HL-60/S4 treated with retinoic acid at 250 ng/mL for 4 days and 3 days (cell line): ENCODE data around the gene PATE3.

ENCODE experiments used
- in situ Hi-C: fragments of 300-500 bp; cut with MboI; formaldehyde crosslinking; loops from 2 replicates; pipeline ENCODE4 v1.7.0; 2022; ENCODE audit warnings: low sequenced_read_pairs

Gene PATE3

GRCh38 chr11:125787827-125788226 lies at the start of gene PATE3:
Gene PATE3, plus strand, starts transcription at chr11:125788127. Its CDS starts 25 bp downstream, at chr11:125788152.
- in situ Hi-C loops, result no loop called here

DNA sequence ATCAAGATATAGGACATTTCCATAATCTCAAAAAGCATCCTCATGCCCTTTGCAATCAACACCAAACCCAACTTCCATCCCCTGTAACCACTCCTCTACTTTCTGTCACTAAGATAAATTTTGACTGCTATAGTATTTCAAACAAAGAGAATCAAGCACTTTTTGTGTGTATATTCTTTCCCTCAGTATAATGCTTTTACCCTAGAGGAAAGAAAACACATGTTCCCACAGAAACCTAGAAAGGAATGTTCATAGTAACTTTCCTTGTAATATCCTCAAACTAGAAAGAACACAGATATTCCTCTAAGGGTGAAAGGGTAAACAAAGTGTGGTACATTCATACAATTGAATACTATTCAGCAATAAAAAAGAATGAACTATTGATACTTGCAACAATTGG lies 47.3 kb upstream of the PATE3 start:
- in situ Hi-C loops, result no loop called here

DNA sequence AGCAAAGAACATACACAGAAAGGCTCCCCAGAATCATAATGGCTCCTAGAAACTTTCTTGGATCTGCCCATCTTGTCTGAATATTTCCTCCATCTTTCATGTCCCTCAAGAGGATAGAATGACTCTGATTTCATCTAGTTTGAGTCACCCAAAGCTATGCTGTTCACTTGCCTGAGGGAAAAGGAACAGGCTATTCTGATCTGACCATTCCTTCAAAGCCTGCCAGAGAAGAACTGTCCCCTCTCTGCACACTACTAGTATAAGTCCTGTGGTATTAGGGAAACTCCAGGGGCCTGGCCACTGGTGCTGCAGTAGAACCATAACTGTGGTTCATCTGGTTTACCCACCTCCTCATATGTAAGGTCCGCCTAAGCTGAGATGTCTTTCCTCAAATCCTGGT lies 44.2 kb upstream of the PATE3 start:
- in situ Hi-C loops, result no loop called here

DNA sequence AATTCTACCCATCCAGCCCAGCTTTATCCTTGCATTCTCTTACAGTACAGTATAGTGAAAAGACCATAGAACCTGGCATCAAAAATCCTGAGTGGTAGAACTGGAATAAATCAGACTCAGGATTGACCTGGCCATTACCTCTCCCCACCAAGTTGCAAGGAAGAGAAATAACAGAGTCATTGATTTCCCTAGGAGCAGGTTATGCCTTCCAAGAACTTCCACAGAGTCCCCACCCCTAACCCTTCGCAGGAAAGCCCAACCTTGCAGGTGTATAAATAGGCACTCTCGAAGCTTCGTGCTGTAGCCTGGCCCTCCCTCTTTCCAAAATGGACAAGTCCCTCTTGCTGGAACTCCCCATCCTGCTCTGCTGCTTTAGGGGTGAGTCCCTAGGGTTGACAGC lies 41.9 kb upstream of the PATE3 start, which contains the start of gene PATE1:
PATE1 (plus strand) TSS at position 301 of the 400 bp plus-strand sequence; CDS start at position 327, 26 bp downstream.
- in situ Hi-C loops, result no loop called here

DNA sequence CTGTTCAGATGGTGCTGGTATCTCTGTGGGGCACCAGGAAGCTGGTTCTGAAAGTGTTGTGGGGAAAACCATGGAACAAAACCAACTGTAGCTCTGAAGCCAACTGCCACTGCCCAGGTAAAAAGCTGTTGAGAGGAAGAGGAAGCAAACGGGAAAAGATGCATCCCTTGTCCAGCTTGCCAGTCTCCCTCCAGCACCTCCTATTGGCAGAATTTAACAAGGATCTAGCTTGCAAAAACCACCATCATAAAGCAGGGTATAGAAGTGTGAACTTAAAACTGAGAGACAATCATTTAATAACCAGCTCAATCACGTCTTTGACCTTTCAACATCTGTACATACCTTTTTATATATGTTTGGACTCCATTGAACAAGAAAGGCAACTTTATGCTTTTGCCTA lies 37.3 kb upstream of the PATE3 start:
- in situ Hi-C loops, result no loop called here

DNA sequence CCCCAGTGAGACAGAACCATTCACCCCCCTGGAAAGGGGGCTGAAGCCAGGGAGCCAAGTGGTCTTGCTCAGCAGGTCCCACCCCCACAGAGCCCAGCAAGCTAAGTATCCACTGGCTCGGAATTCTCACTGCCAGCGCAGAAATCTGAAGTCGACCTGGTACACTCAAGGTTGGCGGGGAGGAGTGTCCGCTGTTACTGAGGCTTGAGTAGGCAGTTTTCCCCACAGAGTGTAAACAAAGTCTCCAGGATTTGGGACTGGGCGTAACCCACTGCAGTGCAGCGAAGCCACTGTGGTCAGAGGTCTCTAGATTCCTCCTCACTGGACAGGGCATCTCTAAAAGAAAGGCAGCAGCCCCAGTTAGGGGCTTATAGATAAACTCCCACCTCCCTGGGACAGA lies 31.9 kb upstream of the PATE3 start:
- in situ Hi-C loops, result no loop called here

- in situ Hi-C loops, result no loop called here
These were observed 25.5 kb upstream of the PATE3 start for GRCh38 chr11:125762445-125762844.

DNA sequence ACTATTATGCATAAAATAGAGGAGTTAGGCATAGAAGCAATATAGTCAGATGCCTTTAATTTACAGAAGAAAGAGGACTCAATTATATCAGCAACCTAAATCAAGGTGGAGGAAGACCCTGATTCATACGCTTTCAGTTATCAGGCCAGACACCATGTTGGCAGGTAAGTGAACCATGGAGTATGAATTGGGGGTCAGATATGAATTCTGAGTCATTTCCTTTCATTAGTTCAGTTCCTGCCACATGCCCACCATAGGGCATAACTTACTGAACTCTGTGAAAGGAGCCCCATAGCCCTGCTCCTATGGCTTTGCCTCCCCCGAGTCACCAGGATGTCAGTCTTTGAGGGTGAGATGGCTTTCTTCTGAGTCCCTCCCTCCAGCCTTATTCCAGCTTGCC lies 24.4 kb upstream of the PATE3 start:
- in situ Hi-C loops, result no loop called here

- in situ Hi-C loops, result no loop called here
These were observed 21.7 kb upstream of the PATE3 start for GRCh38 chr11:125766251-125766650.

GRCh38 chr11:125768336-125769046 lies 19.4 kb upstream of the PATE3 start:
- in situ Hi-C loops, result no loop called here

- in situ Hi-C loops, result no loop called here
These were observed 17.3 kb upstream of the PATE3 start for GRCh38 chr11:125770583-125770982.

DNA sequence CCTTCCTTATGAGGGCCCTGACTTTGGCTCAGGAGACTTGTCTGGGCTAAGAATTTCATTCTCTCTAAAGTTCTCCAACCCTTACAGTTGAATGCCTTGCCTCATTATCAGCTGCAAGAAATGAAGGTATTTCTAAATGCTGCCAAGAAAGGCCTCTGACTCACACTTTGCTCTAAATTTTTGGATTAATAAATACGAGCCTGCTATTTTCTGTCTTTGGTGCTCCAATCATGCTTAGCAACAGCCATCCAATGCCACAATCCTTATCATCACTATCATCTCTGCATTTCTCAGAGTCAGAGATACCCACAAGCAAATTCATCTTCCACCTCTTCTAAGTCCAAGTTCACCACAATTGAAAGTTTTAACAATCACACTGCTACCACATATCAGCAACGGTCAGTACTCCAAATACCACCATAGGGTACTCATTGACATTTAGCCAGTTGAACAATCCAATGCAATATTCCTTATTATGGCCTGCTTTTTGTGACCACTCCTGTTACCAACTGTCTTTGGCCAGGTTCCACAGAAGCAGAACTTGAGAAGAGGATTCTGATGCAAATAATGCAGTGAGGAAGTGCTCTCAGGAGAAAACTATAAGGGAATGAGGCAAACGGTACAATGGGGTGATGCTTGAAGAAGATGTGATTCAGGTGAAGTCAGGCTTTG lies 15.0 kb upstream of the PATE3 start:
- in situ Hi-C loops, result no loop called here

- in situ Hi-C loops, result no loop called here
These were observed 14.4 kb upstream of the PATE3 start for GRCh38 chr11:125773516-125773915.

DNA sequence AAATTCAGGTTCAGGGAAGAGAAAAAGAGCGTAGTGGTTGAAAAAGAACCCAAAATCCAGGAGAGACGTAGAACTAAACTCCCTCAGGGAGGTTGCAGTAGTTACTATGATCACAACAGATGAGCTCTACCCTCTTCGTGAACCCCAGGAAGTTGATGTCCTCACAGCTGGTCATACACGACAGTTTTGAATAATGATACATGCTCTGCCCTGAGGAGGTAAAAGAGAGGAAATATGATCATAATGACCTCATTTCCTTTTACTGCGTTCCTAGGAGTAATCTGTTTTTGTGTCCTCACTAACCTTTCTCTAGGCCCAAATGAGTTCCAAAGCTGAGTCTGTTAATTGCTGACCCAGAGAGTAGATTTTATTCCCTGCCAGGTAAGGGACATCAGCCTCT lies 10.6 kb upstream of the PATE3 start:
- in situ Hi-C loops, result no loop called here

- in situ Hi-C loops, result no loop called here
These were observed 9.2 kb upstream of the PATE3 start, which contains the start of gene PATE2 for GRCh38 chr11:125778728-125779127. Gene PATE2, minus strand, starts transcription at chr11:125778828. Its CDS starts 55 bp downstream, at chr11:125778773.

DNA sequence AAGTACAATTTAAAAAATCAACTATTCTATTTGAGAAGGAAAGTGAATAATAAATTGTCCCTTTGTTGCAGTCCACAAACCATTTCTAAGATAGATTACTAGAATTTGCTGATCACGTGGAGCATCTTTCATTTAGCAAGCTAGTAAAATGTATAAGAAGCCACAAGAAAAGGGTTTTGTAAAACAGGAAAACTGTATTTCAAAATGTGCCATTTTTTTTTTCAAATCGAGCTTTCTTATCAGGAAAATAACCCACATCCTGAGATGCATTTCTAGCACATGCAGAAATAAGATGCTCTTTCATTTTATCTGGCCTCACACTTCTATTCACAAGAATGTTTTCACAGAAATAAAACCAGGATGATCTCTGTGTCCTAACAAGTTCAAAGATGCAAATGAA lies 3.2 kb upstream of the PATE3 start:
- in situ Hi-C loops, result no loop called here

GRCh38 chr11:125790825-125791224 lies 2.9 kb downstream of the PATE3 start:
- in situ Hi-C loops, result no loop called here

DNA sequence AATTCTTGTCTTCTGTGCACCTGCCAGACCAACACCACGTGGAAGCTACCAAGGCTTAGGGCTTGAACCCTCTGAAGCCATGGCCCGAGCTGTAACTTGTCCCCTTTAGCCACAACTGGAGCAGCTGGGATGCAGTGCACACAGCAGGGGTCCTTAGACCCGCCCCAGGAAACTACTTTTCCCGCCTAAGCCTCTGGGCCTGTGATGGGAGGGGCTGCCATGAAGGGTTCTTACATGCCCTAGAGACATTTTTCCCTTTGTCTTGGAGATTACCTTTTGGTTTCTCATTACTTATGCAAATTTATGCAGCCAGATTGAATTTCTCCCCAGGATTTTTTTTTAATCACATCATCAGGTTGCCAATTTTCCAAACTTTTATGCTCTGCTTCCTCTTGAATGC lies 9.7 kb downstream of the PATE3 start:
- in situ Hi-C loops, result no loop called here

GRCh38 chr11:125799808-125800207 lies 11.9 kb downstream of the PATE3 start:
- in situ Hi-C loops, result no loop called here

- in situ Hi-C loops, result no loop called here
These were observed 14.5 kb downstream of the PATE3 start for GRCh38 chr11:125802387-125802786.

- in situ Hi-C loops, result no loop called here
These were observed 20.0 kb downstream of the PATE3 start for GRCh38 chr11:125807909-125808308.

DNA sequence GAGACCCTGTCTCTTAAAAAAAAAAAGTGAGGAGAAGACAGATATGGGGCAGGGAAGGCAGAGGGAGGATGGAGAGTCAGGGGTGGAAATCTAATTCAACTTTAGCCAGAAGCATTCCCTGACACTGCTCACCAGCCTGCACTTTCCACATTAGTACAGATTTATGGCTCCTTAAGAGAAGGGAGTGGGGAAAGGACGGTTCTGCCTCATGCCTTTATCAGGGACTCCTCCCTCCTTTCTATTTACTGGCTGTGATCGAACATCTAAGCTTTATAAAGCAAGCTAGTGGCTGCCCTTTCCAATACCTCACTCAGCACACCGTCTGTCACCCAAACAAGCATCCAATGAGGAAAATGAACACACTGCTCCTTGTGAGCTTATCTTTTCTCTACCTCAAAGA lies 45.1 kb downstream of the PATE3 start, which contains the start of gene PATE4:
PATE4 (plus strand) TSS at position 301 of the 400 bp plus-strand sequence; CDS start at position 345, 44 bp downstream.
- in situ Hi-C loops, result no loop called here
